ENCODE measurements around the gene ADAMTS12. TPM values are rescaled to one million over a fixed set of nuclear protein-coding genes. Genes with fewer than 3 reads are reported as not detected.

ADAMTS12 gene
- total RNA-seq, 1 donor from 2014 or later: 0.54 TPM

- Mint-ChIP-seq H3K9me3 (ENCODE audit: unreplicated experiment) (no peaks in the 10 kb centered on the region), H3K36me3 (ENCODE audit: unreplicated experiment) (no peaks in the 10 kb centered on the region), H3K27me3 (ENCODE audit: unreplicated experiment) (no peaks in the 10 kb centered on the region), H3K27ac (ENCODE audit: unreplicated experiment) (no peak overlapping the region), H3K4me1 (ENCODE audit: low read depth, unreplicated experiment) (peaks cover 3% of the 10 kb centered on the region), H3K4me3 (ENCODE audit: unreplicated experiment) (no peak overlapping the region)
- no peak for TF ChIP-seq CTCF (IDR thresholded peaks at IDR 0.05; ENCODE audit: partially characterized antibody, unreplicated experiment)
- DNase-seq: no peak
Observed at GRCh38 chr5:33595303-33595702, 296.5 kb downstream of the ADAMTS12 start.

GRCh38 chr5:33594006-33594405 is 297.8 kb downstream of the ADAMTS12 start:
- no peak for TF ChIP-seq CTCF (IDR thresholded peaks at IDR 0.05; ENCODE audit: partially characterized antibody, unreplicated experiment)
- H3K9me3 Mint-ChIP-seq (ENCODE audit: unreplicated experiment): no peaks in the 10 kb centered on the region
- no peak overlapping the region for H3K27ac Mint-ChIP-seq (ENCODE audit: unreplicated experiment)
- DNase-seq: no peak
- no peak overlapping the region for H3K4me3 Mint-ChIP-seq (ENCODE audit: unreplicated experiment)
- no peaks in the 10 kb centered on the region for H3K4me1 Mint-ChIP-seq (ENCODE audit: low read depth, unreplicated experiment)
- H3K36me3 Mint-ChIP-seq (ENCODE audit: unreplicated experiment): no peaks in the 10 kb centered on the region
- H3K27me3 Mint-ChIP-seq (ENCODE audit: unreplicated experiment): no peaks in the 10 kb centered on the region

- H3K4me3 Mint-ChIP-seq (ENCODE audit: unreplicated experiment): no peak overlapping the region
- H3K27me3 Mint-ChIP-seq (ENCODE audit: unreplicated experiment): no peaks in the 10 kb centered on the region
- H3K4me1 Mint-ChIP-seq (ENCODE audit: low read depth, unreplicated experiment): no peaks in the 10 kb centered on the region
- no peak overlapping the region for H3K27ac Mint-ChIP-seq (ENCODE audit: unreplicated experiment)
- no peaks in the 10 kb centered on the region for H3K9me3 Mint-ChIP-seq (ENCODE audit: unreplicated experiment)
- no peaks in the 10 kb centered on the region for H3K36me3 Mint-ChIP-seq (ENCODE audit: unreplicated experiment)
- TF ChIP-seq CTCF (IDR thresholded peaks at IDR 0.05; ENCODE audit: partially characterized antibody, unreplicated experiment): no peak
- DNase-seq: no peak
Observed at GRCh38 chr5:33592245-33592644, 299.5 kb downstream of the ADAMTS12 start.

- DNase-seq: peak; percentile 56
- H3K4me3 Mint-ChIP-seq (ENCODE audit: unreplicated experiment): no peak overlapping the region
- H3K9me3 Mint-ChIP-seq (ENCODE audit: unreplicated experiment): no peaks in the 10 kb centered on the region
- H3K36me3 Mint-ChIP-seq (ENCODE audit: unreplicated experiment): no peaks in the 10 kb centered on the region
- no peaks in the 10 kb centered on the region for H3K4me1 Mint-ChIP-seq (ENCODE audit: low read depth, unreplicated experiment)
- peak; percentile 59 for TF ChIP-seq CTCF (IDR thresholded peaks at IDR 0.05; ENCODE audit: partially characterized antibody, unreplicated experiment)
- H3K27me3 Mint-ChIP-seq (ENCODE audit: unreplicated experiment): no peaks in the 10 kb centered on the region
- no peak overlapping the region for H3K27ac Mint-ChIP-seq (ENCODE audit: unreplicated experiment)
Observed at GRCh38 chr5:33588654-33589372, 303.0 kb downstream of the ADAMTS12 start.

GRCh38 chr5:33583332-33583731 is 308.5 kb downstream of the ADAMTS12 start:
- no peak for DNase-seq
- Mint-ChIP-seq H3K27ac (ENCODE audit: unreplicated experiment) (no peak overlapping the region), H3K4me3 (ENCODE audit: unreplicated experiment) (no peak overlapping the region)

More at GRCh38 chr5:33583332-33583731, 308.5 kb downstream of the ADAMTS12 start:
- H3K4me1 Mint-ChIP-seq (ENCODE audit: low read depth, unreplicated experiment): no peaks in the 10 kb centered on the region
- no peak for TF ChIP-seq CTCF (IDR thresholded peaks at IDR 0.05; ENCODE audit: partially characterized antibody, unreplicated experiment)
- no peaks in the 10 kb centered on the region for H3K36me3 Mint-ChIP-seq (ENCODE audit: unreplicated experiment)
- H3K9me3 Mint-ChIP-seq (ENCODE audit: unreplicated experiment): no peaks in the 10 kb centered on the region
- peaks cover 2% of the 10 kb centered on the region for H3K27me3 Mint-ChIP-seq (ENCODE audit: unreplicated experiment)
